ENCODE data around the gene ERP44.
A peak's percentile ranks its signal among the peaks of the same experiment; 100 is the strongest.
"Not testable (repeated sequence)": the region's sequence is repeated elsewhere in the genome, so short reads cannot be mapped to it uniquely, and the experiment has no call there.

Gene ERP44

GRCh38 chr9:100099722-100100042 lies 882 bp upstream of the ERP44 start:
- Histone ChIP-seq H3K4me2 (ENCODE audit: low read length) (peak overlapping the region; percentile 92), H3K4me3 (ENCODE audit: low read length) (peak overlapping the region; percentile 93), H3K9ac (ENCODE audit: low read depth, low read length) (peak overlapping the region; percentile 84)

DNA sequence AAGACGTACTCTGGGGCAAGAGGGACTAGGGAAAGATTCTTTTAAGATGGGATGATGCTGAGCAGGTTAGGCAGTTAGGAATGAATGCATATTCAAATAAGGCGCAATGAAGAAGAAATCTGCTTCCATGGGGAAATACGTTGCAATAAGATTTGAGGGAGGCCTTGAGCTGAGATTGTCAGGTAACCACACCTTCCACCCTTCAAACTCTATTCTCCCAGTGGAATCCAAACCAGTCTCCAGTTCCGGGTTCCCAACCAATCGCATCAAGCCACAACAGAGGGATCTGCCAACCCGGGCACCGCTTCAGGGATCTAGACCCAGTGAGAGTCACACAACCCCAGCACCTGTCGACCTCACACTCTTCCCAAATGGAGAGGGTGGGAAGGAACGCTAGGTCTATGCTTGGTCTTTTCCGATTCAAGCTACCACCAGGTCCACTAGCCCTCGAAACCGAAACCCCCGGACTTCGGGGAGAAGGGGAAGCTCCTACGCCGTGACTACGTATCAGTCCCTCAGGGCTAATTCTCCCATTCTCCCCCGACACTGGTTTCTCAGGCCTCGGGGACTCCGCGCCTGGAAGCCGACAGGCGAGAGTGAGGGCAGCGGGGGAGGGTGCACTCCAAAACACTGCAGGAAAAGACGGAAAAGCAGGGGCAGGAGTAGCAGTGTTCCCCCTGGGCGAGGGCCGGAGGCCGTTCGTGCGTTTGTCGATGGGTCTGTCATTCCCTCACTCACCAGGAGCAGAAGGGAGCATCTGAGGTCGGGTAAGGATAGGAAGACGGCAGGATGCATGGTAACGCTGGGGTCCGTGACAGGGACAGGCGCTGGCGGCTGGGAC lies 534 bp downstream of the ERP44 start:
- no peaks in the 10 kb centered on the region for H3K9me3 ChIP-seq (replicated peaks; ENCODE audit: low read length)
- H3K36me3 ChIP-seq (ENCODE audit: insufficient read depth, low read length): no peaks in the 10 kb centered on the region
- H3K9ac ChIP-seq (ENCODE audit: low read depth, low read length): peak overlapping the region; percentile 84
- H3K4me2 ChIP-seq (ENCODE audit: low read length): peak overlapping the region; percentile 81
- no peaks in the 10 kb centered on the region for H3K27me3 ChIP-seq (ENCODE audit: control insufficient read depth, insufficient read depth, low read length)
- peak overlapping the region; percentile 93 for H3K4me3 ChIP-seq (ENCODE audit: low read length)
- peaks cover 11% of the 10 kb centered on the region for H3K4me1 ChIP-seq (ENCODE audit: control insufficient read depth, insufficient read depth, low read length)

More at GRCh38 chr9:100099722-100100042, 882 bp upstream of the ERP44 start:
- Histone ChIP-seq H3K36me3 (ENCODE audit: insufficient read depth, low read length) (peaks cover 7% of the 10 kb centered on the region), H3K4me1 (ENCODE audit: control insufficient read depth, insufficient read depth, low read length) (peaks cover 11% of the 10 kb centered on the region), H3K9me3 (replicated peaks; ENCODE audit: low read length) (no peaks in the 10 kb centered on the region), H3K27me3 (ENCODE audit: control insufficient read depth, insufficient read depth, low read length) (no peaks in the 10 kb centered on the region)

DNA sequence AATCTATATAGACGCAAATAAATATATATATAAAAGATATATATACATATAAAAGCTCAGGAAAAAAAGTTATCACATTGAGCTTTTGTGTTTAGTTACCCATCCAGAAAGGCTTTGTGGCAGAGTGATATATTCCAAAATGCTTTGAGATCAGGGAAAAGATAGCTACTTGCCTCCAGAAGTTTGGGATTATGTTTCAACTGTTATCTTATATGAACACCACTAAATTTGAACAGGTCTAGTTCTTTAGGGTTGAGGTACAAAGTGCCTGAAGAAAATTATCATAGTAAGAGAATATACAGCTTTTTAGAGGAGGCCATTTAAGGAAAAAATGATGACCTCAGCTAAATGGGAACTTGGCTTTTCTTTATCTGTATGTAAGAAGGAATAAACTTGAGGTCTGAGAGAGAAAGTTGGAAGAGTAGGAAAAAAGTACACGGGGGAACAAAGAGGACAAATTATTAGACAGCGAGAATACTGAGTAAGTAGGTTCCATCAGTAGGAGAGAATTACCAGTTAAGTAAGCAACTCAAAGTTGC lies 2.4 kb downstream of the ERP44 start:
- no peaks in the 10 kb centered on the region for H3K27me3 ChIP-seq (ENCODE audit: control insufficient read depth, insufficient read depth, low read length)
- H3K4me2 ChIP-seq (ENCODE audit: low read length): no peak overlapping the region
- H3K9me3 ChIP-seq (replicated peaks; ENCODE audit: low read length): no peaks in the 10 kb centered on the region
- no peak overlapping the region for H3K4me3 ChIP-seq (ENCODE audit: low read length)
- H3K9ac ChIP-seq (ENCODE audit: low read depth, low read length): no peak overlapping the region
- peaks cover 11% of the 10 kb centered on the region for H3K4me1 ChIP-seq (ENCODE audit: control insufficient read depth, insufficient read depth, low read length)
- H3K36me3 ChIP-seq (ENCODE audit: insufficient read depth, low read length): no peaks in the 10 kb centered on the region

DNA sequence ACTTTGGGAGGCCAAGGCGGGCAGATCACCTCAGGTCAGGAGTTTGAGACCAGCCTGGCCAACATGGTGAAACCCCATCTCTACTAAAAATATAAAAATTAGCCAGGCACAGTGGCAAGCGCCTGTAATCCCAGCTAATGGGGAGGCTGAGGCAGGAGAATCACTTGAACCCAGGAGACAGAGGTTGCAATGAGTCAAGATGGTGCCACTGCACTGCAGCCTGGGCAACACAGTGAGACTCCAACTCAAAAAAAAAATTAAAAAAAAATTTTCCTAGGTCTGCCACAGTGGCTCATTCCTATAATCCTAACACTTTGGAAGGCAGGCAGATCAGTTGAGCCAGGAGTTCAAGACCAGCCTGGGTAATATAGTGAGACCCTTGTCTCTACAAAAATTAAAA lies 4.4 kb downstream of the ERP44 start:
- not testable (repeated sequence) for H3K9me3 ChIP-seq (replicated peaks; ENCODE audit: low read length); H3K4me3 ChIP-seq (ENCODE audit: low read length); H3K4me2 ChIP-seq (ENCODE audit: low read length); H3K27me3 ChIP-seq (ENCODE audit: control insufficient read depth, insufficient read depth, low read length); H3K9ac ChIP-seq (ENCODE audit: low read depth, low read length); H3K36me3 ChIP-seq (ENCODE audit: insufficient read depth, low read length)
- peaks cover 17% of the 10 kb centered on the region for H3K4me1 ChIP-seq (ENCODE audit: control insufficient read depth, insufficient read depth, low read length)

DNA sequence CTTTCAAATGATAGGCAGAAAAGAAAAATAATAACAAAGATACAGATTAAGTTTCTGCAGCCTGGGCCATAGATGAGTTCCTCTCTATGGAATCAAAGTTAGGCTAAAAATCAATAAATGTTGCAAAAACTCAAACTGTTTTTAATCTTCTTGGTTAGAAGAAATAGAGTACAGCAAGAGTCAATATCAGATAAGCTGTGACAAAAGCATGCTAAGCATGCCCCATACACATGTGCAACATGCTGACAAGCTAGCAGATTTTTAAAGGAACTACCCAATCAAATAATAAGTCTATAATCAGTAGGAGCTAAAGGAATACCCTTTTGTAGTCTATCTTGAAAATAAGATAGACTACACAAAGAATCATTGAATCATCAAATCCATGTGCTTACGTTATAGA lies 6.7 kb downstream of the ERP44 start:
- Histone ChIP-seq H3K9me3 (replicated peaks; ENCODE audit: low read length) (no peaks in the 10 kb centered on the region), H3K9ac (ENCODE audit: low read depth, low read length) (no peak overlapping the region), H3K4me1 (ENCODE audit: control insufficient read depth, insufficient read depth, low read length) (peaks cover 12% of the 10 kb centered on the region), H3K27me3 (ENCODE audit: control insufficient read depth, insufficient read depth, low read length) (no peaks in the 10 kb centered on the region), H3K4me2 (ENCODE audit: low read length) (no peak overlapping the region), H3K36me3 (ENCODE audit: insufficient read depth, low read length) (no peaks in the 10 kb centered on the region), H3K4me3 (ENCODE audit: low read length) (no peak overlapping the region)

DNA sequence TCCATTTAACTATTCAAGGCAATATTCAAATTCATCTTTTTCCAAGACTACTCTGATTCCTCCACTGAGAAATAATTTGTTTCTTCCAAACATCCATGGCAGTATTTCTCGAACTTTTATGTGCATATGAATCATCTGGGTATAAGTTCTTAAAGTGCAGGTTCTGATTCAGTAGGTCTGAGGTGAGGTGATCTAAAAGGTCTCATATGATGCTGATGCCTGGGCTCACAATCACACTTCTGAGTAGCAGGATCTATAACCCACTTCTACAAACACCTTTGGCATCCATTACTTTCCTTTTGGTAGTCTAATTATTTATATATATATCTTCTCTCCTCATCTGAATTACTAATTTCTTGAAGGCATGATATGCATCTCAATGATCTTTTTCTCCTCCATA lies 7.2 kb downstream of the ERP44 start:
- Histone ChIP-seq H3K27me3 (ENCODE audit: control insufficient read depth, insufficient read depth, low read length) (no peaks in the 10 kb centered on the region), H3K36me3 (ENCODE audit: insufficient read depth, low read length) (no peaks in the 10 kb centered on the region), H3K4me2 (ENCODE audit: low read length) (no peak overlapping the region), H3K9me3 (replicated peaks; ENCODE audit: low read length) (no peaks in the 10 kb centered on the region), H3K4me1 (ENCODE audit: control insufficient read depth, insufficient read depth, low read length) (peaks cover 13% of the 10 kb centered on the region), H3K9ac (ENCODE audit: low read depth, low read length) (no peak overlapping the region), H3K4me3 (ENCODE audit: low read length) (no peak overlapping the region)

DNA sequence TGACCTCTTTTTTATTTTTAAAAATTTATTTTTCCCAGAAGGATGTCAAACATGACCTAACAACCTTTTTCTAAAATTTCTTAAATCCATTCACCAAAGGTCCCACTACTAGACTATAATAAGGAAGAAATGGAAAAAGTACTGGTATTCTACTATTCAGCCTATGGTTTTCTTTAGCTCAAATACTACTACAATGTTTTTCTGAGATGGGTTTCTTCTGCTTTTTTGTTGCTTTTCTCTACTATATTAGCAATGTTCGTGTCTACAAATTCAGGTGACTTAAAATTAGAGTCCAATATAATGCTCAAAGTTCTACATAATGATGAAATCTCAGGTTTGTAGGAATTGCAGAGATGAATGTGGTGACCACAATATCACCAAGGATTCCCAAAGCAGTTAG lies 7.9 kb downstream of the ERP44 start:
- H3K4me1 ChIP-seq (ENCODE audit: control insufficient read depth, insufficient read depth, low read length): peaks cover 13% of the 10 kb centered on the region
- H3K36me3 ChIP-seq (ENCODE audit: insufficient read depth, low read length): no peaks in the 10 kb centered on the region
- H3K27me3 ChIP-seq (ENCODE audit: control insufficient read depth, insufficient read depth, low read length): peaks cover 1% of the 10 kb centered on the region
- H3K4me3 ChIP-seq (ENCODE audit: low read length): no peak overlapping the region
- no peak overlapping the region for H3K9ac ChIP-seq (ENCODE audit: low read depth, low read length)
- no peak overlapping the region for H3K4me2 ChIP-seq (ENCODE audit: low read length)
- no peaks in the 10 kb centered on the region for H3K9me3 ChIP-seq (replicated peaks; ENCODE audit: low read length)

- no peak overlapping the region for H3K4me3 ChIP-seq (ENCODE audit: low read length)
- no peaks in the 10 kb centered on the region for H3K9me3 ChIP-seq (replicated peaks; ENCODE audit: low read length)
- no peak overlapping the region for H3K9ac ChIP-seq (ENCODE audit: low read depth, low read length)
- H3K4me2 ChIP-seq (ENCODE audit: low read length): no peak overlapping the region
- peaks cover 22% of the 10 kb centered on the region for H3K4me1 ChIP-seq (ENCODE audit: control insufficient read depth, insufficient read depth, low read length)
- peaks cover 24% of the 10 kb centered on the region for H3K27me3 ChIP-seq (ENCODE audit: control insufficient read depth, insufficient read depth, low read length)
- no peaks in the 10 kb centered on the region for H3K36me3 ChIP-seq (ENCODE audit: insufficient read depth, low read length)
Observed at GRCh38 chr9:100088202-100088601, 10.6 kb downstream of the ERP44 start.

DNA sequence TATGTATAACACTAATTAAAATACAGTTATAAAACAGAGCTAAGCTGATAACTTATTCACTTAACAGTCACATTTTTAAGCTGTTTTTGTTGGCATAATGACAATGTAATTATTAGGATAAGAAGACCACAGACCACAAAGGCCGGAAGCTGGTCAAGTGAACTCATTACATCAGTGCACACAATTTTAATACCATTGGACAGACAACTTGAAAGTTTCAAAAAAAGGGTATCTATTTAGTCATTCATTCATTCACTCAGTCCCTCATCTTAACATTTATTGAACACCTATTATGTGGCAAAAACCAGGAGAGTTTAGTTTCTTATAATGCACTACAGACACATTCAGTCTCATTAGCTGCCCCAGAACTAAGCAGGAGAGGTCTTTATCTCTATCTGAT lies 11.6 kb downstream of the ERP44 start:
- Histone ChIP-seq H3K9ac (ENCODE audit: low read depth, low read length) (no peak overlapping the region), H3K4me1 (ENCODE audit: control insufficient read depth, insufficient read depth, low read length) (peaks cover 30% of the 10 kb centered on the region), H3K9me3 (replicated peaks; ENCODE audit: low read length) (no peaks in the 10 kb centered on the region), H3K4me2 (ENCODE audit: low read length) (no peak overlapping the region), H3K4me3 (ENCODE audit: low read length) (no peak overlapping the region), H3K27me3 (ENCODE audit: control insufficient read depth, insufficient read depth, low read length) (peaks cover 24% of the 10 kb centered on the region), H3K36me3 (ENCODE audit: insufficient read depth, low read length) (no peaks in the 10 kb centered on the region)

DNA sequence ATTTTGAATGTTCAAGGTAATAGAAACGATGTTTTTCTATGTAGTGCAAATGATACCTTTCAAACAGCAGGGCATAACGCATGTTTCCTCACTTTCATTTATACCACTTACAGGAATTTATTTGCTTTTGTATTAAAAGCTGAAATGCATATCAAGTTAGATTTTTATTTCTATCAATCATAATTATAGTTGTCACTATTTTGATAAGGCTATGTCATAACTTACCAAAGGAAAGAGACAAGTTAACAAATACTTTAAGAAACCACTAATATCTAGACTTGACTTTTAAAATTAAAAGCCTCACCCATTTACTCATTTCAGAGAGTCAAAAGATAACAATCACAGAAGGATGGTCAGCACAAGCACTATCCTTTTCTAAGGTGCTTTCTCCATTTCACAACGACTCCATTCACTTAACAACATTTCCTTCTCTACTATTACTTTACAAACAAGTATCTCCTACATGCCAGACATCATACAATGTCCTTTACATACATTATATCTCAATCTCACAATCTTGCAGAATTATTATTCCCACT lies 12.6 kb downstream of the ERP44 start:
- Histone ChIP-seq H3K27me3 (ENCODE audit: control insufficient read depth, insufficient read depth, low read length) (peaks cover 29% of the 10 kb centered on the region), H3K9me3 (replicated peaks; ENCODE audit: low read length) (no peaks in the 10 kb centered on the region), H3K4me1 (ENCODE audit: control insufficient read depth, insufficient read depth, low read length) (peaks cover 30% of the 10 kb centered on the region), H3K36me3 (ENCODE audit: insufficient read depth, low read length) (no peaks in the 10 kb centered on the region), H3K4me3 (ENCODE audit: low read length) (no peak overlapping the region), H3K4me2 (ENCODE audit: low read length) (no peak overlapping the region), H3K9ac (ENCODE audit: low read depth, low read length) (no peak overlapping the region)

DNA sequence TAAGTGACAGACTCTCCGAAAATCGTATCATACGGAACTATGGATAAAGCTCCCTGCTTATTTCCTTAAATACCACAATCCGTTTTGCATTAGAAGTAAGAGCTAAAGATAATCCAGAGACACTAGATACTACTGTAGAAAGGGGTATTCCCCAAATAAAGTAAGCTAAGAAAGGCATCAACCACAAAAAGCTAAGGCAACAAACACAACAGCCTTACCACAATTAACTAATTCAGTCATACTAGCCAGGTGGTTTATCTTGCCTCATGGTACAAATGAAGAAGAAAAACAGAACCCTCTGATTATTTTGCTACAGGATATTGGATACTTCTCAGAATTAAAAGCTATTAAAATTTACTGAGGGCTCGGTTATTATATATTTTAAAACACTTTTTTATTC lies 14.1 kb downstream of the ERP44 start:
- no peak overlapping the region for H3K4me3 ChIP-seq (ENCODE audit: low read length)
- H3K27me3 ChIP-seq (ENCODE audit: control insufficient read depth, insufficient read depth, low read length): peaks cover 39% of the 10 kb centered on the region
- no peak overlapping the region for H3K4me2 ChIP-seq (ENCODE audit: low read length)
- no peak overlapping the region for H3K9ac ChIP-seq (ENCODE audit: low read depth, low read length)
- H3K9me3 ChIP-seq (replicated peaks; ENCODE audit: low read length): no peaks in the 10 kb centered on the region
- no peaks in the 10 kb centered on the region for H3K36me3 ChIP-seq (ENCODE audit: insufficient read depth, low read length)
- H3K4me1 ChIP-seq (ENCODE audit: control insufficient read depth, insufficient read depth, low read length): peaks cover 25% of the 10 kb centered on the region

DNA sequence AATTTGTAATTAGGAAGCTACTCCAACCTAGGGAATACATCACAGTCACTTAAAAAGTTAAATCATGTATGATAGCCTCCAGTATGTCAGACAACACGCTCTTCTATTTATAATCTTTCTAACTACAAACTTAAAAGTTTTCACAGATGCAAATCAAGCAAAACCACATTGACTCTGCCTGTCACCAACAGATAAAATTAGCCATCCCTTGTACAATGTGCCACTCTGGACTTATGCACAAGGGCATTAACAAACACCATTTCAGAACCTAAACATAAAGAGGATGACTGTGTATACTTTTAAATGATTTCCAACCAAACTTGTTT lies 14.7 kb downstream of the ERP44 start:
- peaks cover 39% of the 10 kb centered on the region for H3K27me3 ChIP-seq (ENCODE audit: control insufficient read depth, insufficient read depth, low read length)
- H3K4me2 ChIP-seq (ENCODE audit: low read length): no peak overlapping the region
- H3K4me3 ChIP-seq (ENCODE audit: low read length): no peak overlapping the region
- no peaks in the 10 kb centered on the region for H3K9me3 ChIP-seq (replicated peaks; ENCODE audit: low read length)
- no peak overlapping the region for H3K9ac ChIP-seq (ENCODE audit: low read depth, low read length)
- peaks cover 24% of the 10 kb centered on the region for H3K4me1 ChIP-seq (ENCODE audit: control insufficient read depth, insufficient read depth, low read length)
- H3K36me3 ChIP-seq (ENCODE audit: insufficient read depth, low read length): no peaks in the 10 kb centered on the region
